Measurements from ENCODE around the gene EYS. TPM values are rescaled to one million over a fixed set of nuclear protein-coding genes. Genes with fewer than 3 reads are reported as not detected.

Gene EYS
- total RNA-seq, 2 donors from 2014 or later = not detected

- TF ChIP-seq CTCF (IDR thresholded peaks at IDR 0.05) = no peak
- H3K36me3 ChIP-seq = no peaks in the 10 kb centered on the region
- H3K4me1 ChIP-seq = no peaks in the 10 kb centered on the region
- no peak overlapping the region for H3K27ac ChIP-seq
- H3K27me3 ChIP-seq = no peaks in the 10 kb centered on the region
- no peak for DNase-seq (ENCODE audit: low spot score)
- no peak overlapping the region for H3K4me3 ChIP-seq
- no peaks in the 10 kb centered on the region for H3K9me3 ChIP-seq
Observed at GRCh38 chr6:65088575-65088974, 618.5 kb downstream of the EYS start.

GRCh38 chr6:65081756-65082155 is 625.3 kb downstream of the EYS start:
- Histone ChIP-seq H3K27ac (no peak overlapping the region), H3K27me3 (no peaks in the 10 kb centered on the region), H3K4me3 (no peak overlapping the region), H3K36me3 (no peaks in the 10 kb centered on the region), H3K4me1 (no peaks in the 10 kb centered on the region), H3K9me3 (no peaks in the 10 kb centered on the region)
- no peak for TF ChIP-seq CTCF (IDR thresholded peaks at IDR 0.05)
- DNase-seq (ENCODE audit: low spot score) = no peak

GRCh38 chr6:65075705-65076230 is 631.3 kb downstream of the EYS start:
- H3K36me3 ChIP-seq = no peaks in the 10 kb centered on the region
- no peaks in the 10 kb centered on the region for H3K4me1 ChIP-seq
- no peak for TF ChIP-seq CTCF (IDR thresholded peaks at IDR 0.05)
- no peaks in the 10 kb centered on the region for H3K27me3 ChIP-seq
- H3K9me3 ChIP-seq = no peaks in the 10 kb centered on the region
- no peak for DNase-seq (ENCODE audit: low spot score)
- H3K27ac ChIP-seq = no peak overlapping the region
- no peak overlapping the region for H3K4me3 ChIP-seq

GRCh38 chr6:65072500-65072899 is 634.5 kb downstream of the EYS start:
- no peak overlapping the region for H3K27ac ChIP-seq
- TF ChIP-seq CTCF (IDR thresholded peaks at IDR 0.05) = no peak
- H3K27me3 ChIP-seq = no peaks in the 10 kb centered on the region
- no peak overlapping the region for H3K4me3 ChIP-seq
- no peaks in the 10 kb centered on the region for H3K4me1 ChIP-seq
- DNase-seq (ENCODE audit: low spot score) = no peak
- H3K36me3 ChIP-seq = no peaks in the 10 kb centered on the region
- H3K9me3 ChIP-seq = no peaks in the 10 kb centered on the region

- DNase-seq (ENCODE audit: low spot score) = no peak
- H3K4me3 ChIP-seq = no peak overlapping the region
- H3K36me3 ChIP-seq = no peaks in the 10 kb centered on the region
- TF ChIP-seq CTCF (IDR thresholded peaks at IDR 0.05) = no peak
- no peak overlapping the region for H3K27ac ChIP-seq
- no peaks in the 10 kb centered on the region for H3K4me1 ChIP-seq
- H3K27me3 ChIP-seq = no peaks in the 10 kb centered on the region
- H3K9me3 ChIP-seq = no peaks in the 10 kb centered on the region
Observed at GRCh38 chr6:65071480-65071879, 635.5 kb downstream of the EYS start.

- H3K27me3 ChIP-seq = no peaks in the 10 kb centered on the region
- H3K9me3 ChIP-seq = no peaks in the 10 kb centered on the region
- no peak for TF ChIP-seq CTCF (IDR thresholded peaks at IDR 0.05)
- H3K4me3 ChIP-seq = no peak overlapping the region
- no peak for DNase-seq (ENCODE audit: low spot score)
- H3K36me3 ChIP-seq = no peaks in the 10 kb centered on the region
- no peaks in the 10 kb centered on the region for H3K4me1 ChIP-seq
- no peak overlapping the region for H3K27ac ChIP-seq
Observed at GRCh38 chr6:65064844-65065243, 642.2 kb downstream of the EYS start.

Data from right atrium auricular region (tissue), 2 donors.